ENCODE results near the gene CCDC88B. TPM values are rescaled to one million over a fixed set of nuclear protein-coding genes. Genes with fewer than 3 reads are reported as not detected.

CCDC88B gene
- total and polyA plus RNA-seq, 9 of the 15 experiments (the other 6 are each of a cell fraction or from before 2014, with no cell fraction given): 0.13 to 18.1 (median 7.9) TPM

GRCh38 chr11:64356498-64357411 is 16.8 kb downstream of the CCDC88B start (continued):
- TF ChIP-seq THRB (CRISPR knock-in tag; conservative IDR thresholded peaks at IDR 0.05): no peak
- TF ChIP-seq KLF13 (tag; IDR thresholded peaks at IDR 0.05; ENCODE audit: borderline replicate concordance, low read depth): no peak
- TF ChIP-seq POLR3A (IDR thresholded peaks at IDR 0.05; ENCODE audit: borderline replicate concordance, extremely low read depth, insufficient read depth, insufficient read length): no peak
- TF ChIP-seq ZNF384 (IDR thresholded peaks at IDR 0.05; ENCODE audit: low read depth, low read length): no peak
- TF ChIP-seq GABPB2 (CRISPR knock-in tag; conservative IDR thresholded peaks at IDR 0.05): no peak
- no peak for TF ChIP-seq ZNF695 (CRISPR knock-in tag; IDR thresholded peaks at IDR 0.05)
- TF ChIP-seq PHF20 (IDR thresholded peaks at IDR 0.05; ENCODE audit: partially characterized antibody): no peak
- TF ChIP-seq HNRNPLL (IDR thresholded peaks at IDR 0.05; ENCODE audit: low read depth, low read length, poor library complexity, severe bottlenecking): no peak
- no peak; the same call in 1 of the 2 replicates for TF ChIP-seq SMARCE1 (IDR thresholded peaks at IDR 0.05)
- TF ChIP-seq ZNF507 (tag; conservative IDR thresholded peaks at IDR 0.05): no peak
- 0 out of 2 replicates have a peak, but pooled peaks have one; percentile 7 for TF ChIP-seq PKNOX1 (IDR thresholded peaks at IDR 0.05)
- no peak for TF ChIP-seq ZNF609 (CRISPR knock-in tag; IDR thresholded peaks at IDR 0.05; ENCODE audit: borderline replicate concordance)
- no peak for TF ChIP-seq TSHZ1 (CRISPR knock-in tag; IDR thresholded peaks at IDR 0.05)
- TF ChIP-seq BRF1 (IDR thresholded peaks at IDR 0.05; ENCODE audit: borderline replicate concordance, extremely low read depth, insufficient read length): no peak
- no peak for TF ChIP-seq EGR1 (conservative IDR thresholded peaks at IDR 0.05)
- TF ChIP-seq HCFC1 (IDR thresholded peaks at IDR 0.05; ENCODE audit: low read depth, low read length): no peak
